Islet of Langerhans (tissue), 1 donor: Measurements from ENCODE around the gene ACTN3.

Experiments
- FAIRE-seq: peaks from one replicate; lab custom pipeline; 2011; peaks lifted over from hg19 to GRCh38; lab: Jason Lieb, UNC

The ACTN3 gene

DNA sequence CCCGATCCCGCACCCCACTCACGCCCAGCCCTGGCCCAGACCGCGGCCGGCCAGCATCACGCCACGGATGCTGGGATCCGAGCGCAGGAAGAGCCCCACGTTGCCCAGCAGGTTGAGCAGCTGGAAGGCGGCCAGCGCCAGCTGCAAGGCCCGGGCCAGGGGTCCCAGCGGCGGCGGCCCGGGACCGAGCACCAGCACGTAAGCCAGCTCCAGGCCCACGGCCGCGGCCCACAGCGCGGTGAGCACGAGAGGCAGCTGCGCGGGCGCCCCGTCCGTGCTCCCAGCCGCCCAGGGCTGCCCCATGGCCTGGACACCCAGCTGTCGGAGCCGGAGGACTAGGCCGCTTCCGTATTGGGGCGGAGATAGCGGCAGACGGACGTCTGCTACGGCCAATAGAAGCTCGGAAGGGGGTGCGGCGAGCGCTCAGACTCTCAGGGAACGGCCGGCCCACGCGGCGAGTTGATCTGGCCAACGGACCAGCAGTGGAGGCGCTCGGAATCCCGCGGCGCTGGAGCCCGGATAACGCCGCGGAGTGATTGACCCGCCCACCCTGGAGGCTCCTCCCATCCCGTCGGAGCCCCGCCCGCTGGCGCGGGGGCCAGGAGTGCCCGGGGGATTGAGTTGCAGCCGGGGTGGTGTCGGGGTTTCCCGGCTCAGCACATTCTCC lies 869 bp upstream of the ACTN3 start, which contains the start of gene ZDHHC24:
TSS of gene ZDHHC24 (minus strand) at position 348 of the 667 bp plus-strand sequence. CDS start at position 303, 45 bp downstream.
- FAIRE-seq: peak; percentile 81

DNA sequence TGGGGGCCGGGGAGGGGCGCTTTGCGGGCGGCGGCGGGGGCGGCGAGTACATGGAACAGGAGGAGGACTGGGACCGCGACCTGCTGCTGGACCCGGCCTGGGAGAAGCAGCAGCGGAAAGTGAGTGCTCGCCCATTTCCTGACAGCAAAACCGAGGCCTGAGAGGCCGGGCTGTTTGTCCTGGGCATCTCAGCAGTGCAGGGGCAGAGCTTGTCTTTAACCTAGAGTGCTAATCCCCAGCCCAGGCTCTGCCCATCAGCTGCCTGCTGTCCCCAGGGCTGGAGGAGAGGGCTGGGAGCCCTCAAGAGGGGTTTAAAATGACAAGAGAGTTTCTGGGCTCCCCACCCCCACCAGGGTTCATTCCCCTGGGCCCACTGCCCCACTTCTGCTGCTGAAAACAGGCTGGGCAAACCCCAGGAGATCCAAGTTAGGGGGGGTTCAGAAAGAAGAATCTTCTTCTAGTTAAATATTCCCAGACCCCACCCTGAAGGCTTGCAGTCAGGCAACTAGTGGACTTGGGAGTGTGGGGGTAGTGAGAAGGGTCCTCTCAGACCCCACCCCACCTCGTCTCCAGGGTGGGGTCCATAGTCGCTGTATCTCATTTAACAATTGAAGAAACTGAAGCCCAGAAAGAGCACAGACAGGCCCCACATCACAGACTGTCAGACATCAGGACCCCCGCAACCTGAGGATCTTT lies 411 bp downstream of the ACTN3 start:
- no peak for FAIRE-seq

- no peak for FAIRE-seq
These were observed 933 bp downstream of the ACTN3 start for GRCh38 chr11:66547662-66548009.

DNA sequence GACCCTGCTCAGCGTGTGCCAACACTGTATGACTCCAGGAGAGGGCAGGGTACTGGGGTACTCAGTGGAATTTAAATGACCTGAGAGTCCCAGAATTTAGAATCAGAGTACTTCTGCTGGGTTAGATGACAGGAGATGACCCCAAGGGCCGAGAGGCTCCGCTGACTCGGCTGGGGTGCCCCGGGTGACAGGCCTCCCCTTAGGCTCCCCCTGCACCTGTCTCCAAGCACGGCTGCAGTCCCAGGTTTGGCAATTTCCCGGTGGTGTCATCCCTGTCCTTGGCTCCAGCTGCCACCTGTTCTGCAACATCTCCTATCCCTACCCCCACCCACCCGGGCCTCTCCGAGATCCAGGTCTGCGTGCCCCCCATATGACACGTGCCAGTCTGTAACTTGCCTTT lies 1.3 kb downstream of the ACTN3 start:
- FAIRE-seq: no peak

GRCh38 chr11:66548774-66549630 lies 2.3 kb downstream of the ACTN3 start:
- no peak for FAIRE-seq

GRCh38 chr11:66549696-66550095 lies 3.0 kb downstream of the ACTN3 start:
- FAIRE-seq: no peak

DNA sequence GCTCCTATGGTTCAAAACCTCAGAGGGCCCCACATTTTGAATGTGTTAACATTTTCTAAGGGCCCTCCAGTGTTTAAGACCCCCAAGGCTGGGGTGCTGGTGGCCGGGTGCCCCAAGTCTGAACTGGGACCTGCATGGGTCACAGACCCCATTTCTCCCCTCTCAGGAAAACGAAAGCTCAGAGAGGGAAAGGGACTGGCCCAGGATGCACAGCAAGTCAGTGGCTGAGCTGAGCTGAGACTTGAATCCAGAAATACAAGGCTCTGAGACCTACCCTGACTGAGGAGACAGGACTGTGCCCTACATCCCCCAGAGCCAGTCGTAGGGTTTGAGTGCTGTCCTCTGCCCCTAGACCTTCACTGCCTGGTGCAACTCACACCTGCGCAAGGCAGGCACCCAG lies 4.2 kb downstream of the ACTN3 start:
- no peak for FAIRE-seq

GRCh38 chr11:66554602-66555001 lies 7.9 kb downstream of the ACTN3 start:
- FAIRE-seq: no peak

DNA sequence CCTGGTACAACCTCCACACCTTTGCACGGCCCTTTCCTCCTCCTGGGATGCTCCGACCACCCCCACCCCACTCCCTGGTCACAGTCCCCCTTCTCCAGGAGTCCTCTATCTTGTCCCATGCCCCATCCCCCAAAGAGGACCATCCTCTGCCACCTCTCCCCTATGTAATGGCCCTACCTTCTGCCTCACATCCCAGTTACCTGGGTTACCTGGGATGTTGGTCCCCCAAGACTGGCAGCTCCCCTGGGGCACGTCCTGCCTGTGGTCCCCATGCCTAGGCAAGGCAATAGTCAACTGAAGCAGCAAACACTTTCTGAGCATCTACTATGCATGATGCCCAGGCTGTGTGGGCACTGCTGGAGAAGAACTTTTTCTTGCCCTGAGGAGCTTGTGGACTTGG lies 8.7 kb downstream of the ACTN3 start:
- FAIRE-seq: no peak

DNA sequence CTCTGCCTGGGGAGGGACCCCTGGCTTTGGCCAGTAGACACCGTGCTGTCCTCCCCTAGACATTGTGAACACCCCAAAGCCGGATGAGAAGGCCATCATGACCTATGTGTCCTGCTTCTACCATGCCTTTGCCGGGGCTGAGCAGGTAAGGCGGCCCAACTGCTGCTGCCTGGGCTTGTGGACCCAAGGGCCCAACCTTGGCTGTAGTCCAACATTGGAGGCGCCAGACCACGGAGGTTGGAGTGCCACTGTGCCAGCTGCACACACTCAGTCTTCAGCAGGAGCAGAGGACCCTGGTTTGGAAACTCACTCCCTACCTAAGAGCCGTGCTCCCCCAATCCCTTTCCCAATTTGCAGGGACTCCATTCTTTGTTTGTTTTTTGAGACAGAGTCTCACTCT lies 9.4 kb downstream of the ACTN3 start:
- no peak for FAIRE-seq

GRCh38 chr11:66557733-66558326 lies 11.1 kb downstream of the ACTN3 start:
- FAIRE-seq: no peak

- no peak for FAIRE-seq
These were observed 12.6 kb downstream of the ACTN3 start for GRCh38 chr11:66559142-66559865.

DNA sequence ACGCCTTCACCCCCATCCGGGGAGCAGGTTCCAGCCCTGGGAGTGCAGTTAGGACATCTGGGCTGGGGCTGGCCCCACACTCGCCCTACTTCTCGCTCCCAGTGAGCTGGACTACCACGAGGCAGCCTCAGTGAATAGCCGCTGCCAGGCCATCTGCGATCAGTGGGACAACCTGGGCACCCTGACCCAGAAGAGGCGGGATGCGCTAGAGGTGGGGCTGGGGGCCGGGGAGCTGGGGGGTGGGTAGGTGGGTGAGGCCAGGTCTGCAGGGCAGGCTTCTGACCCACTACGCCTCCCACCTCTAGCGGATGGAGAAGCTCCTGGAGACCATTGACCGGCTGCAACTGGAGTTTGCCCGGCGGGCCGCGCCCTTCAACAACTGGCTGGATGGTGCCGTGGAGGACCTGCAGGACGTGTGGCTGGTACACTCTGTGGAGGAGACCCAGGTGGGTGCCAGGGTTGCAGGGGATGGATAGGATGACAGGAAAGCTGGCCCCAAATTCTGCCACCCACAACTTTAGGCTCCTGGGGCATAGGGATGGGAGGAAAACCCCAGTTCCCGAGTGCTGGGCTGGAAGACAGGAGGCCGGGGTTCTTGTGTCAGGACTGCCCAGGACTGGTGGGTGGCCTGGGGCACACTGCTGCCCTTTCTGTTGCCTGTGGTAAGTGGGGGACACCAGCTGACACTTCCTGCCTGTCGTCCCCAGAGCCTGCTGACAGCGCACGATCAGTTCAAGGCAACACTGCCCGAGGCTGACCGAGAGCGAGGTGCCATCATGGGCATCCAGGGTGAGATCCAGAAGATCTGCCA lies 13.4 kb downstream of the ACTN3 start:
- FAIRE-seq: no peak

- FAIRE-seq: no peak
These were observed 14.7 kb downstream of the ACTN3 start for GRCh38 chr11:66561178-66561974.

DNA sequence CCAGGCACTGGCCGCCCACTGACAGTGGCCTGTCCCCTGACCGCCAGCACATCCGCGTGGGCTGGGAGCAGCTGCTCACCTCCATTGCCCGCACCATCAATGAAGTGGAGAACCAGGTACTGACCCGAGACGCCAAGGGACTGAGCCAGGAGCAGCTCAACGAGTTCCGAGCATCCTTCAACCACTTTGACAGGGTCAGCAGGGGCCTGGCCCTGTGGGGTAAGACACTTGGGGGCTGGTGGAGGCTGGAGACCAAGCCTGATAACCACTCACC lies 15.2 kb downstream of the ACTN3 start:
- FAIRE-seq: no peak

DNA sequence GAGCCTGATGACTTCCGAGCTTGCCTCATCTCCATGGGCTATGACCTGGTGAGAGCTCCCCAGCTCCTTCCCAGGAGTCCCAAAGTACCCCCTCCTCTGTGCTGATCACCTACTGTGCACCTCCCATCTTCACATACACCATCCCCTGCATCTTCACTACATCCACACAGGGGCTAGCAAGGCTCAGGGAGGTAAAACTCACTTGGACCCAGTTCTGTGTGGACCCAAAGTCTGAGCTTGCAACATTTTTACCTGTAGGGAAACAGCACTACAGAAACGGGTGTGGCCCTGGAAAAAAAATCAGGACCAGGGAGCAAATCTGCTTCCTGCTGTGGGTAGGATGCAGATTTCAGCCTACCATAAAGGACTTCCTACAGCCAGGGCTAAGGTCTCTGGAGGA lies 15.6 kb downstream of the ACTN3 start:
- no peak for FAIRE-seq

- no peak for FAIRE-seq
These were observed 16.3 kb downstream of the ACTN3 start for GRCh38 chr11:66562907-66563583.

- no peak for FAIRE-seq
These were observed 17.1 kb downstream of the ACTN3 start for GRCh38 chr11:66563832-66564231.

DNA sequence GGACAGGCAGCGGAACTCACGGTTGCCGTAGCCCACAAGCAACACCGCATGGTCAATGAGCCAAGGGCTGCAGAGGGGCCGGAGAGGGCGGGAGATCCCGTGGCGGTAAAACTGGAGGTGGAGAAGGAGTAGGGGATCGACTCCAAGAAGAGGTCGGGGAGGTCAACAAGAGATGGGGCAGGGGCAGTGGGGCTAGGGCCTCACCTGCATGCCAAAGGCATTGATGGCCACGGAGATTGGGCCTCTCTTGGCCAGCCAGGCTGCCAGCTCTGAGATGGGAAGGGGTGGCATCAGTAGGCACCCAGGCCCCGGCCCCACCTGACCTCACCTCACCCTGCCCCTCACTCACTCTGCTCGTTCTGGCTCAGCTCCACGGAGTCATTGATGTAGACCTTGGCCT lies 17.8 kb downstream of the ACTN3 start:
- FAIRE-seq: no peak

DNA sequence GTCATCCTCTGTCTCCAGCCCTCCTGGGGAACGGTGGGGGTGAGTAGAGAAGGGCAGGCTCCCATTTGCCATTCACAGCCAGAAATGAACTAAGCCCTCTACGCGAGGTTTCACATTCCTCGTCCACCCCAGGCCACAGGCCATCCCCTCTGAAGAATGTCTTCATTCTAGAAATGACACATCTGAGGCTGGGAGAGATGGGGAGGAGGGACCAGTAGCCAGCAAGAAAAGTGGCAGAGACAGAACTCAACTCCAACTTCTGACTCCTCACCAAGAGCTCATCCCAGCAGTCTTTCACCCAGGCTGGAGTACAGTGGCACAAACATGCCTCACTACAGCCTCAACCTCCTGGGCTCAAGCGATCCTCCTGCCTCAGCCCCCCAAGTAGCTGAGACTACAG lies 18.3 kb downstream of the ACTN3 start:
- FAIRE-seq: no peak
